ENCODE measurements around the gene ARHGEF7. TPM values are rescaled to one million over a fixed set of nuclear protein-coding genes. Genes with fewer than 3 reads are reported as not detected.

ARHGEF7 gene
- total RNA-seq, 2 donors from 2014 or later, result 49.5 to 53.5 TPM

GRCh38 chr13:111317571-111318345, 202.6 kb downstream of the ARHGEF7 start:
- Mint-ChIP-seq H3K36me3 (ENCODE audit: low read depth) (peaks cover 25% of the 10 kb centered on the region), H3K4me3 (no peak overlapping the region), H3K9me3 (peaks cover 9% of the 10 kb centered on the region), H3K4me1 (no peaks in the 10 kb centered on the region), H3K27ac (no peak overlapping the region), H3K27me3 (ENCODE audit: insufficient read depth) (no peaks in the 10 kb centered on the region)
- Histone ChIP-seq H3K36me3 (ENCODE audit: control insufficient read depth, insufficient read depth, low read length) (peaks cover 4% of the 10 kb centered on the region), H3K4me1 (ENCODE audit: control insufficient read depth, insufficient read depth, low read length) (no peaks in the 10 kb centered on the region), H3K27ac (ENCODE audit: low read depth, low read length) (no peak overlapping the region), H3K4me3 (ENCODE audit: low read length) (no peak overlapping the region), H3K9me3 (ENCODE audit: control insufficient read depth, low read length) (peaks cover under 1% of the 10 kb centered on the region), H3K27me3 (ENCODE audit: control insufficient read depth, insufficient read depth, low read length, poor library complexity, severe bottlenecking) (no peaks in the 10 kb centered on the region), H3K9ac (ENCODE audit: extremely low read depth, low read length, poor library complexity, severe bottlenecking) (no peak overlapping the region)
- 94 to 98% methylated on average over 14 to 29 of the region's 29 CpGs for WGBS, 2 experiments (ENCODE audit: insufficient coverage in 1 of 2, insufficient read length in 1 of 2)
- TF ChIP-seq, protein P1, sequence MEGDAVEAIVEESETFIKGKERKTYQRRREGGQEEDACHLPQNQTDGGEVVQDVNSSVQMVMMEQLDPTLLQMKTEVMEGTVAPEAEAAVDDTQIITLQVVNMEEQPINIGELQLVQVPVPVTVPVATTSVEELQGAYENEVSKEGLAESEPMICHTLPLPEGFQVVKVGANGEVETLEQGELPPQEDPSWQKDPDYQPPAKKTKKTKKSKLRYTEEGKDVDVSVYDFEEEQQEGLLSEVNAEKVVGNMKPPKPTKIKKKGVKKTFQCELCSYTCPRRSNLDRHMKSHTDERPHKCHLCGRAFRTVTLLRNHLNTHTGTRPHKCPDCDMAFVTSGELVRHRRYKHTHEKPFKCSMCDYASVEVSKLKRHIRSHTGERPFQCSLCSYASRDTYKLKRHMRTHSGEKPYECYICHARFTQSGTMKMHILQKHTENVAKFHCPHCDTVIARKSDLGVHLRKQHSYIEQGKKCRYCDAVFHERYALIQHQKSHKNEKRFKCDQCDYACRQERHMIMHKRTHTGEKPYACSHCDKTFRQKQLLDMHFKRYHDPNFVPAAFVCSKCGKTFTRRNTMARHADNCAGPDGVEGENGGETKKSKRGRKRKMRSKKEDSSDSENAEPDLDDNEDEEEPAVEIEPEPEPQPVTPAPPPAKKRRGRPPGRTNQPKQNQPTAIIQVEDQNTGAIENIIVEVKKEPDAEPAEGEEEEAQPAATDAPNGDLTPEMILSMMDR (conservative IDR thresholded peaks at IDR 0.05), result no peak
- DNase-seq, result peak; percentile 28

GRCh38 chr13:111318386-111318785, 203.3 kb downstream of the ARHGEF7 start:
- no peaks in the 10 kb centered on the region for H3K9me3 ChIP-seq (ENCODE audit: control insufficient read depth, low read length)
- H3K27me3 ChIP-seq (ENCODE audit: control insufficient read depth, insufficient read depth, low read length, poor library complexity, severe bottlenecking), result no peaks in the 10 kb centered on the region
- H3K36me3 ChIP-seq (ENCODE audit: control insufficient read depth, insufficient read depth, low read length), result no peaks in the 10 kb centered on the region
- H3K4me1 Mint-ChIP-seq, result no peaks in the 10 kb centered on the region
- no peaks in the 10 kb centered on the region for H3K27me3 Mint-ChIP-seq (ENCODE audit: insufficient read depth)
- 93 to 98% methylated on average over 5 to 13 of the region's 13 CpGs for WGBS, 2 experiments (ENCODE audit: insufficient coverage in 1 of 2, insufficient read length in 1 of 2)
- H3K36me3 Mint-ChIP-seq (ENCODE audit: low read depth), result peaks cover 19% of the 10 kb centered on the region
- H3K4me3 ChIP-seq (ENCODE audit: low read length), result no peak overlapping the region
- no peaks in the 10 kb centered on the region for H3K4me1 ChIP-seq (ENCODE audit: control insufficient read depth, insufficient read depth, low read length)
- DNase-seq, result no peak
- H3K27ac ChIP-seq (ENCODE audit: low read depth, low read length), result no peak overlapping the region
- no peak overlapping the region for H3K9ac ChIP-seq (ENCODE audit: extremely low read depth, low read length, poor library complexity, severe bottlenecking)
- H3K27ac Mint-ChIP-seq, result no peak overlapping the region
- H3K4me3 Mint-ChIP-seq, result no peak overlapping the region
- TF ChIP-seq, protein P1 (conservative IDR thresholded peaks at IDR 0.05), result no peak
- peaks cover 2% of the 10 kb centered on the region for H3K9me3 Mint-ChIP-seq

DNA sequence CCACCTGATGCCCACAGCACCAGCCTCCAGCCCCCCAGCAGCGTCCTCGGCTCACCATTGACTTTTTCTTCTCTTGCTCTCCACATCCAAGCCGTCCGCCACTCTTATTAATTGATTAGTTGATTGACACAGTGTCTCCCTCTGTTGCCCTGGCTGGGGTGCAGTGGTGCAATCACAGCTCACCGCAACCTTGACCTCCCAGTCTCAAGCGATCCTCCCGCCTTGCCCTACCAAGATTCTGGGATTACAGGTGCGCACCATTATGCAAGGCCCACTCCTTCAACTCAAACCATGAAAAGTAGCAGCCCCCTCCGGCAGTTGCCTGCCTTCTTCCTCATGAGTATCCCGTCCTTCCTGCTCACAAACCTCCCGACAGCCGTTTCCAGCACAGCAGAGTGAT, 204.4 kb downstream of the ARHGEF7 start:
- Mint-ChIP-seq H3K27ac (no peak overlapping the region), H3K9me3 (no peaks in the 10 kb centered on the region), H3K27me3 (ENCODE audit: insufficient read depth) (no peaks in the 10 kb centered on the region), H3K4me3 (no peak overlapping the region), H3K36me3 (ENCODE audit: low read depth) (peaks cover 12% of the 10 kb centered on the region), H3K4me1 (no peaks in the 10 kb centered on the region)
- no peak for DNase-seq
- WGBS, 2 experiments (ENCODE audit: insufficient coverage in 1 of 2, insufficient read length in 1 of 2), result 90 to 100% methylated on average over 8 to 12 of the region's 12 CpGs
- Histone ChIP-seq H3K9me3 (ENCODE audit: control insufficient read depth, low read length) (no peaks in the 10 kb centered on the region), H3K4me1 (ENCODE audit: control insufficient read depth, insufficient read depth, low read length) (no peaks in the 10 kb centered on the region), H3K9ac (ENCODE audit: extremely low read depth, low read length, poor library complexity, severe bottlenecking) (no peak overlapping the region), H3K36me3 (ENCODE audit: control insufficient read depth, insufficient read depth, low read length) (no peaks in the 10 kb centered on the region), H3K4me3 (ENCODE audit: low read length) (no peak overlapping the region), H3K27me3 (ENCODE audit: control insufficient read depth, insufficient read depth, low read length, poor library complexity, severe bottlenecking) (no peaks in the 10 kb centered on the region), H3K27ac (ENCODE audit: low read depth, low read length) (no peak overlapping the region)
- TF ChIP-seq, protein P1 (conservative IDR thresholded peaks at IDR 0.05), result no peak
